Kasumi-1 (cell line): ENCODE measurements around the gene GPC5.
"Not testable (repeated sequence)": the region's sequence is repeated elsewhere in the genome, so short reads cannot be mapped to it uniquely, and the experiment has no call there.

Experiments used
- DNase-seq, 2 experiments: peaks; one replicate each; lab custom pipeline; 2025; lab: John Stamatoyannopoulos, UW

The GPC5 gene

DNA sequence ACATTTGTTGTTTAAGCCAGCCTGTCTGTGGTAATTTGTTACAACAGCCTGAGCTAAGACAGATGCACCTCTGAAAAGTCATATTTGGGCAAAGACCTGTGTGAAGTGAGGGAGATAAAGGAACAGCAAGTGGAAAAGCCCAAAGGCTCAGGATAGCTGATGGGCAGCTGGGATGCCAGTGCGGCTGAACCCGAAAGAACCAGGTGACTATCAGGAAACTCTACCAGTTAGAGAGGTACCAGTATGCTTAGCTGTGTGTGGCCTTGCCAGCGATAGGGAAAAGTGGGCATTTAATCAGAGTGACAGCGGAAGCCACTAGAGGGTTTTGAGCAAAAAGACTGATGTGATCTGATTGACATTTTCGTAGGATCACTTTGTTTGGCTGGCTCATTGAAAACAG, 1063.4 kb downstream of the GPC5 start:
- no peak for DNase-seq

- no peak for DNase-seq
These were observed 1064.7 kb downstream of the GPC5 start for GRCh38 chr13:92463134-92463533.

DNA sequence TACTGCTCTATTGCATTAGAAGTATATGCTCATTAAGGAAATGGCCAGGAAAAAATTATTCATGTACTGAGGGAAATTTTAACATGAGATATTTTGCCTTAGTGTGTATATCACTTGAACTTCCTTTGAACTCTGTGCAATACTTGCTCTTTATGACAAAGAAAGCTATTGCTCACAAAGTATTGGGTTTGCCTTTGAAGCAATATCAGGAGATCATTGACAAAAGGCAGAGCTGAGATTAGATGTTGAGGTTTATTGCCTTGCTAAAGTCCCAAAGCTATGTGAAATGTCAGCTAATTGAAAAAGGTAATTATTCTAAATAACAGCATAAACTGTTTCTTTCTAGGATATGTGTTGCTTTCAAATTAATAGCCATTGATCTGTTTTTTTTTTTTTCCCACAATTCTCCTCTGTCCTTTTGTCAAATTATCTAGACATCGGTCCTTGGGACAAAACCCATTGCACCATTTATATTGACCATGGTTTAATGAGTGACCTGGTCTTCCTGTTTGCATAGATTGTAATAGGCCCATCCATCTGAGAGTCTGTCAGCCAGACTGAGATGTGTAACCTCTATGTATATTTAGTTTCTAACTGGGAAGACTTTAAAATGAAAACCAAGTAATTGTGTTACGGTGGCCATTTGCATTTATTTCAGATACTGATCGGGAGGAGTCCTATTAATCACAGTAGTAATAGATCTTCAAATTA, 1075.5 kb downstream of the GPC5 start:
- no peak for DNase-seq

GRCh38 chr13:92480387-92480786, 1082.0 kb downstream of the GPC5 start:
- no peak for DNase-seq

GRCh38 chr13:92482790-92483189, 1084.4 kb downstream of the GPC5 start:
- DNase-seq: not testable (repeated sequence)

DNA sequence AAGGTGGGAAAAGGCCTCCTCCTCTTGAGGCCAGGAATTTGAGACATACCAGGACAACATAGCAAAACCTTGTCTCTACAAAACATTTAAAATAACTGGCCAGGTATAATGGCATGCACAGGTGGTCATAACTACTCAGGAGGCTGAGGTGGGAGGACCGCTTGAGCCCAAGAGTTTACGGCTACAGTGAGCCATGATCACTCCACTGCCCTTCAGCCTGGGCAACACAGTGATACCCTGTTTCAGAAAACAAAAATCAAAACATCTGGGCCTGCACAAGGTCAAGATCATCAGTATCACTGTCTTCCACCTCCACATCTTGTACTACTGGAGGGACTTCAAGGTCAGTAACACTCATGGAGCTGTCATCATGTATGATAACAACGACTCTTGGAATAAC, 1085.5 kb downstream of the GPC5 start:
- no peak for DNase-seq

GRCh38 chr13:92487238-92487637, 1088.8 kb downstream of the GPC5 start:
- no peak for DNase-seq

GRCh38 chr13:92488249-92488852, 1089.9 kb downstream of the GPC5 start:
- DNase-seq: no peak

- DNase-seq: no peak
These were observed 1093.4 kb downstream of the GPC5 start for GRCh38 chr13:92491839-92492238.

GRCh38 chr13:92494915-92495314, 1096.5 kb downstream of the GPC5 start:
- DNase-seq: no peak

DNA sequence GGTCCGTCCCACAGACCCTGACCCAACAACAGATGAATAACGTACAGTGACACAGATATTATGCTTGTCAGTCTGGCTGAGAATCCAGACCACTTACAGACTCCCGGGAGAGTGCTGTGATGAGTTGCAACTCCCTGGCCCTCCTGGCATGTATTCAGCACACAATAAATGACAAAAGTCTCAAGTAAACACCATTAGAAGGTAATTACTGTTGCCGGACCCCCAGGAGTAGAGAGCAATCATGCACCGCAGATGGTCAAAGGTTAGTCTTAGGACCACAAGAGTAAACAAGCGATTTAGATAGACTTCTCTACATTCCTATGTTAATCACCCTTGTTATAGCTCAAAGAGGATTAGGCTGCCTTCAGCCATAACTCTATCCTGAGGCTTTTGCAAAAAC, 1101.8 kb downstream of the GPC5 start:
- no peak for DNase-seq

DNA sequence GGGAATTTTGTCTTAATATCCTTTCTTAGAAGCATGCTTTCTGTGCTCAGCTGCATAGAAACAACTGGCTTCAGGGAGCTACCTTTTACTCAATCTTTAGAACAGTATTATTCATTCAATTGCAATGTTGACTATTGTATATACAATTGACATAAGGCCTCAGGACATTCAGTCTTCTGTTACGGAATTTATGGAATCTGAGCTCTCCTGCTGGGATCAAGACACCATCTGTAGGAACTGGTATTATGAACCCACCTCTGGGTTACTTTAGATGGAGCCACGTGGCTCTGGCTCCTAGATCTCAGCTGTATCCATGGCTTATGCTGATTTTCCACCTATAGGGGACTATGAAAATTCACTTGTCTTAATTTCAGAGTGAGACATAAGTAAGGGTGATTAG, 1112.0 kb downstream of the GPC5 start:
- DNase-seq: no peak

- DNase-seq: no peak
These were observed 1114.4 kb downstream of the GPC5 start for GRCh38 chr13:92512852-92513251.

- DNase-seq: no peak
These were observed 1115.3 kb downstream of the GPC5 start for GRCh38 chr13:92513672-92514071.

DNA sequence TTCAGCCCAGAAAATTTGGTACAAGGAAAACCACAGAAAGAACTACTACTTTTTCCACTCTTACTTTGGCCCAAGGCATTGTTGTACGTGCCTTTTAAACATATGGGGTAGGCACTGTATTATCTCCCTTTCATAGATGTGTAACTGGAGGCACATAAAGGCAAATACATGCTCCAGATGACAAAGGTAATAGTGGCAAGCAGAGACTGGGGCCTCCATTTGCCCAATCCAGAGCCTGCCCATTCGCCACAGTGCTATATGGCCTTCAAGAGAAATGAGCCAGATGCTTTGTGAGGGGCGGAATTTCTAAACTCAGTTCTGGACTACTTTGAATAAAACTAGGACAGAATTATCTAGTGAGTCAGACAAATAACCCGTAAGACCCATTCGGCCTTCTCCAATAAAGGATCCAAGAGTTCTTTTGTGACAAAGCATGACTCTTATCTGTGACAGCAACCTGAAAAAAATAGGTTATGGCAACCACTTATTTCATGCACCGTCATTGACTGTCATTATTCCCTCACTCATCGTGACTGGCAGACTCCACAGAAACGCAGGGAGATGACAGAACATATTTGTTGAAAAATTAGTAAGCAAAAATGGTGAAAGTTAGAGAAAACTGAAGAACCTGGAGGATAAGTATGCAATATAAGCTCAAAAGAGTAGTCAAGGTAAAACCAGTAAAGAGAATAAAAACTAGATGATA, 1116.2 kb downstream of the GPC5 start:
- DNase-seq: no peak

DNA sequence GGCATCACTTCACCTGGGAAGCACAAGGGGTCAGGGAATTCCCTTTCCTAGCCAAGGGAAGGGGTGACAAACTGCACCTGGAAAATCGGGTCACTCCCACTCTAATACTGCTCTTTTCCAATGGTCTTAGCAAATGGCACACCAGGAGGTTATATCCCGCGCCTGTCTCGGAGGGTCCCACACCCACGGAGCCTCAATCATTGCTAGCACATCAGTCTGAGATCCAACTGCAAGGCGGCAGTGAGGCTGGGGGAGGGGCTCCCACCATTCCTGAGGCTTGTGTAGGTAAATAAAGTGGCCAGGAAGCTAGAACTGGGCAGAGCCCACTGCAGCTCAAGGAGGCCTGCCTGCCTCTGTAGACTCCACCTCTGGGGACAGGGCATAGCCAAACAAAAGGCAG, 1118.5 kb downstream of the GPC5 start:
- DNase-seq: not testable (repeated sequence)

GRCh38 chr13:92518622-92519021, 1120.2 kb downstream of the GPC5 start:
- not testable (repeated sequence) for DNase-seq

DNA sequence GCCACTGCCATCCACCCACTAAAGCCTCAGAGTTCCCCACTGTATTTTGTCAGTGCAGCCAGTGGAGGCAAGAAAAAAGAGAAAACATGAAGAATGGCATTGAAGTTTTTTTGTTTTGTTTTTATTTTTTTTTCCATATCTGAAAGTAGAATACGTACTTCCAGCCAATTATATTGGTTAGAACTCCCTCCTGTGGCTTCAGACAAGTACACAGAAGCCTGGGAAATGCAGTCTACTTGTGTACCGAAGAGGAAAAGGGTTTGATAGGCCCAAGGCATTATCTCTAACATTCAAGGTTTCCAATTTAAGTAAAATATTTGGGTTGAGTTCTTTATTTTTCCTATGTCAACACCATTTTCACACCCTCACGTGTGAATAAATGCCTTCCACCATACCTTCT, 1131.9 kb downstream of the GPC5 start:
- DNase-seq: no peak

GRCh38 chr13:92535222-92536006, 1137.0 kb downstream of the GPC5 start:
- no peak for DNase-seq

DNA sequence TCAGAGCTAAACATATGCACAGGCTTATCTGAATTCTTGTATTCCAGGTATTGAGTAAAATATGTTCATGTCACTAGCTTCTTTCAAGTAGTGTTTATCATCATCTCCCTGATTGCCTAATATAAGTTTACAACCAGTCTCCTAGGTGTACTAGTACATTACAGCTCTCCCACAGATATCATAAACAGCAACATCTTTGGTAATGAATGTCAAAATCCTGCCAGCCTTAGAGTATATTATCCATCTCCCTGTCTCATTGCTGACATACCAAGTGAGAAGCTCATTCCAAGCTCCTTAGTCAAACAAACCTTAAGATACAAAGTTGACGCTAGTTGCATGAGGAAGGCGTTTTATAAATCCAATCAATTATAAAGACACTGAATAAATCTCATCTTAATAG, 1139.0 kb downstream of the GPC5 start:
- DNase-seq: no peak

DNA sequence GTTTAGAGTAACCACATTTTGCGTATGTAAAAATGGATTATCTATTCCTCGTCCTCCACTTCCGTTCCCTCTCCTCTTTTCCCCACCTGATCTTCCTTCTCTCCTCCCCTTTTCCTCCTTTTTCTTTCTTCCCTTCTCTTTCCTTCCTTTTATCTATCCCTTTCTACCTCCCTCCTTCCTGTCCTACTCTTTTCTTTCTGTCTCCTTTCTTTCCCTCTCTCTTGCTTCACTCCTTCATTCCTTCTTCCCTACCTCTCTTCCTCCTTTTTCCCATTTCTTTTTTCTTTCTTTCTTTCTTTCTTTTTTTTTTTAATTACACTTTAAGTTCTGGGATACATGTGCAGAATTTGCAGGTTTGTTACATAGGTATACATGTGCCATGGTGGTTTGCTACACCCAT, 1139.7 kb downstream of the GPC5 start:
- DNase-seq: no peak

GRCh38 chr13:92539148-92539547, 1140.7 kb downstream of the GPC5 start:
- DNase-seq: not testable (repeated sequence)

GRCh38 chr13:92547266-92547665, 1148.8 kb downstream of the GPC5 start:
- no peak for DNase-seq
